HG02623 (cell line): ENCODE data around the gene C11orf91.

Experiments
- ATAC-seq: cut with Tn5 transposase; IDR thresholded peaks from one replicate; pipeline ENCODE4 v1.9.1; 2021; ENCODE audit warnings: moderate library complexity; ENCODE audit not compliant: unreplicated experiment

The C11orf91 gene

GRCh38 chr11:33651990-33652389, 48.6 kb downstream of the C11orf91 start:
- no peak for ATAC-seq

DNA sequence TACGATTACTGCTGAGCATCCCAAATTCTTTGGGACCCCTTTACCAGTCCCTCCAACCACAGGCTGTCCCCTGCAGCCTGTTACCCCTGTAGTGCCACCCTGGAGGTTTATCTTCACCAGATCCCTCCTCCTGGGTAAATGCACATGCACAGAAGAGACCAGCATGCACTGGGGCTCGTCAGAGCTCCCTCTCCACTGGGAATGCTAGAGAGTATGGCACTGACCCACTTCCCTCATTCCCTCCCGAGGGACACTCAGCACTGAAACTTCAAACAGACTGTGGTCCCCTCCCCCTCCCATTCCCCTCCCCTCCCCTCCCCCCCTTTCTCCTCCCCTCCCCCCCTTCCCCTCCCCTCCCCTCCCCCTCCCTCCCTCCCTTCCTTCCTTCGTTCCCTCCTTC, 49.1 kb downstream of the C11orf91 start:
- ATAC-seq = no peak

- no peak for ATAC-seq
Observed at GRCh38 chr11:33649944-33650343, 50.7 kb downstream of the C11orf91 start.
